HCT116 (cell line): ENCODE results near the gene MID1.

ENCODE experiments used
- CBX3 ChIP-seq: IDR thresholded peaks from 2 replicates; pipeline ENCODE4 v1.6.1; 2012; ENCODE audit warnings: low read depth
- CTCF ChIP-seq, 3 experiments: fragments of 200-600 bp in 1 of 3; sonication (generic) in 1 of 3; IDR thresholded peaks in 2 of 3; conservative IDR thresholded peaks in 1 of 3; 2 replicates each; pipeline ENCODE4 v1.5.1; 2012 to 2017; ENCODE audit warnings: low read depth in 2 of 3, low read length in 2 of 3, antibody characterized with exemption in 1 of 3, borderline replicate concordance in 1 of 3, control low read depth in 1 of 3, mild to moderate bottlenecking in 1 of 3, mixed read lengths in 1 of 3, mixed run types in 1 of 3, moderate library complexity in 1 of 3; ENCODE audit not compliant: insufficient read depth in 1 of 3
- EZH2 ChIP-seq: fragments of 200-600 bp; sonication (generic); IDR thresholded peaks from 2 replicates; pipeline ENCODE4 v1.6.1; 2017; ENCODE audit warnings: antibody characterized with exemption, mixed run types
- POLR2A ChIP-seq: IDR thresholded peaks from 2 replicates; pipeline ENCODE4 v1.7.0; 2011; ENCODE audit warnings: borderline replicate concordance; ENCODE audit not compliant: insufficient read depth, insufficient read length; ENCODE audit errors: extremely low read depth
- RAD21 ChIP-seq: IDR thresholded peaks from 2 replicates; pipeline ENCODE4 v1.6.1; 2012; ENCODE audit warnings: low read depth, mild to moderate bottlenecking
- TCF7L2 ChIP-seq: IDR thresholded peaks from 2 replicates; pipeline ENCODE4 v1.7.0; 2011; ENCODE audit warnings: borderline replicate concordance, inconsistent platforms; ENCODE audit not compliant: insufficient read depth, insufficient read length; ENCODE audit errors: extremely low read depth
- YY1 ChIP-seq: IDR thresholded peaks from 2 replicates; pipeline ENCODE4 v1.6.1; 2011; ENCODE audit warnings: low read length, low read depth, moderate library complexity, mild to moderate bottlenecking; ENCODE audit not compliant: insufficient replicate concordance; ENCODE audit errors: extremely low read depth
- TF ChIP-seq, protein P1 (sequence below): IDR thresholded peaks from 2 replicates; pipeline ENCODE4 v1.6.1; 2012; ENCODE audit warnings: low read depth

DNA sequence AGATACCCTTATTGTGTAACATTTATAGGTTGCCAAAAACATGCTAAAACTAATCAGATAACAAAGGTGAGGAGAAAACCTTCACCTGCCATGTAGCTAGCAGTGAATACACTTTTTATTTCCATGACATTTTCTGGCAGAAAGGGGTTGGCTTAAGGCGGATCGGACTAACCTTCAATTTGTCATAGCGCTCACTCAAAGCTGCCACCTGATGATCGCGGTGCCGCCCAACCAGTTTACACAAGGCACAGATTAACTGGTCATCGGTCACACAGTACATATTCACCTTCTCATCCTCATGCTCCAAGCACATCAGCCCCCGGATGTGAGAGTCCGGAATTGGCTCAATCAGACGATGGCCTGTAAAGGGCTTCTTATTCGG lies 53.7 kb downstream of the MID1 start:
- TF ChIP-seq, protein P1, sequence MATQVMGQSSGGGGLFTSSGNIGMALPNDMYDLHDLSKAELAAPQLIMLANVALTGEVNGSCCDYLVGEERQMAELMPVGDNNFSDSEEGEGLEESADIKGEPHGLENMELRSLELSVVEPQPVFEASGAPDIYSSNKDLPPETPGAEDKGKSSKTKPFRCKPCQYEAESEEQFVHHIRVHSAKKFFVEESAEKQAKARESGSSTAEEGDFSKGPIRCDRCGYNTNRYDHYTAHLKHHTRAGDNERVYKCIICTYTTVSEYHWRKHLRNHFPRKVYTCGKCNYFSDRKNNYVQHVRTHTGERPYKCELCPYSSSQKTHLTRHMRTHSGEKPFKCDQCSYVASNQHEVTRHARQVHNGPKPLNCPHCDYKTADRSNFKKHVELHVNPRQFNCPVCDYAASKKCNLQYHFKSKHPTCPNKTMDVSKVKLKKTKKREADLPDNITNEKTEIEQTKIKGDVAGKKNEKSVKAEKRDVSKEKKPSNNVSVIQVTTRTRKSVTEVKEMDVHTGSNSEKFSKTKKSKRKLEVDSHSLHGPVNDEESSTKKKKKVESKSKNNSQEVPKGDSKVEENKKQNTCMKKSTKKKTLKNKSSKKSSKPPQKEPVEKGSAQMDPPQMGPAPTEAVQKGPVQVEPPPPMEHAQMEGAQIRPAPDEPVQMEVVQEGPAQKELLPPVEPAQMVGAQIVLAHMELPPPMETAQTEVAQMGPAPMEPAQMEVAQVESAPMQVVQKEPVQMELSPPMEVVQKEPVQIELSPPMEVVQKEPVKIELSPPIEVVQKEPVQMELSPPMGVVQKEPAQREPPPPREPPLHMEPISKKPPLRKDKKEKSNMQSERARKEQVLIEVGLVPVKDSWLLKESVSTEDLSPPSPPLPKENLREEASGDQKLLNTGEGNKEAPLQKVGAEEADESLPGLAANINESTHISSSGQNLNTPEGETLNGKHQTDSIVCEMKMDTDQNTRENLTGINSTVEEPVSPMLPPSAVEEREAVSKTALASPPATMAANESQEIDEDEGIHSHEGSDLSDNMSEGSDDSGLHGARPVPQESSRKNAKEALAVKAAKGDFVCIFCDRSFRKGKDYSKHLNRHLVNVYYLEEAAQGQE = no peak
- TF ChIP-seq RAD21 = no peak
- no peak for TF ChIP-seq CTCF (IDR thresholded peaks at IDR 0.05 in 2 of 3, conservative IDR thresholded peaks at IDR 0.05 in 1 of 3; ENCODE audit: borderline replicate concordance in 1 of 3, insufficient read depth in 1 of 3, low read depth in 2 of 3, low read length in 2 of 3)
- TF ChIP-seq EZH2 = no peak
- no peak for TF ChIP-seq TCF7L2
- no peak for TF ChIP-seq POLR2A
- no peak for TF ChIP-seq CBX3
- no peak for TF ChIP-seq YY1
